M059J (cell line): ENCODE data around the gene ATP13A3. TPM values are rescaled to one million over a fixed set of nuclear protein-coding genes. Genes with fewer than 3 reads are reported as not detected.
A peak's percentile ranks its signal among the peaks of the same experiment; 100 is the strongest.

ENCODE experiments used
- DNase-seq: peaks from one replicate; pipeline ENCODE4 v3.0.0-alpha.2; 2012; ENCODE audit warnings: low read depth
- total RNA-seq: library from RNA; depleted of rRNA; stranded (reverse); fragments of >200 nt; shearing (Covaris generic); gene quantifications from 2 replicates; pipeline ENCODE4 v1.2.3, GENCODE V29; 2014

Gene ATP13A3
- total RNA-seq, 1 experiment from 2014 or later = 134 TPM

DNA sequence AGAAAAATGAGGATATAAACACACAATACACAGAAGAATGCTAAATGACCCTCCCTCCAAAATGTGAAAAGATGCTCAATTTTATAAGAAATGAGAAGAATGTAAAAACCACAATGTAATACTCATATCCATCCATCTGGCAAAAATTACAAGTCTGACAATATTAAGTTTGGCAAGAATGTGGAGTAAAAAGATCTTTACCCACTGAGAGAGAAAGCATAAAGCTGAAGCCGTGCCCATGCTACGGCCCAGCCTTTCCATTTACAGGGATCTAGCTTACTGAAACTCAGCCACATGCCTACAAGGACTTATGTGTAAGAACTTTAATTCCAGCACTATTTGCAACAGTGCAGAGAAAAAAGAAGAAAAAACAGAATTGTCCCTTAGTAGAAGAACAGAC, 42.9 kb downstream of the ATP13A3 start:
- no peak for DNase-seq

DNA sequence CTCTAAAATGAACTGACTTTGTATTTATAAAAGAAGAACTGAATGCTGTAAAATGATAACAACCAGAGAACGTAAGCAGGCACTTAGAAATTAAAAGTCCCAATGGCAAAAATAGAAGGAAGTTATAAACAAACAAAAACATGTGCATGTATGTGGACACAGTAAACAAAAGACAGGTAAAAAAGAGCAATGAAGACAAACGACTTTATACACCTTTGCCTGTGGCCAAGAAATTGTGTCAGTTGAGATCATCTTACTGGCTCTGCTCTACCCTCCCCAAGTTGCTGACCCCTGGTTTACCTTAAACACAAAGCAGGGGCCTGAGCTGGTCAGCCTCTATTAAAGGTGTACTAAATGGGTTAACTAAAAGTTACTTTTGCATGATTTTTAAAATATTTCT, 46.0 kb downstream of the ATP13A3 start:
- DNase-seq = no peak

- no peak for DNase-seq
Measured at GRCh38 chr3:194439881-194440550, 46.8 kb downstream of the ATP13A3 start.

DNA sequence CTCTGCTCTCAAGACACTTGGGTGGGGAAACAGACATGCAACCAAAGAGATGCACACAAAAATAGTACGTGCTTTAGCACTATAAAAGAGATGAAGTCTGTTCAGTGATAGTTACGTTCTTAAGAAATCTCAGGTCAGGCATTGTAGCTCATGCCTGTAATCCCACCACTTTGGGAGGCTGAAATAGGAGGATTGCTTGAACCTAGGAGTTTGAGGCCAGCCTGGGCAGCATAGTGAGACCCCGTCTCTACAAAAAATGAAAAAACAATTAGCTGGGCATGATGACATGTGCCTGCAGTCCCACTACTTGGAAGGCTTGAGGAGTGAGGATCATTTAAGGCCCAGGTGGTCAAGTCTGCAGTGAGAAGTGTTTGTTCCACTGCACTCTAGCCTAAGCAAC, 52.3 kb downstream of the ATP13A3 start:
- DNase-seq = no peak

DNA sequence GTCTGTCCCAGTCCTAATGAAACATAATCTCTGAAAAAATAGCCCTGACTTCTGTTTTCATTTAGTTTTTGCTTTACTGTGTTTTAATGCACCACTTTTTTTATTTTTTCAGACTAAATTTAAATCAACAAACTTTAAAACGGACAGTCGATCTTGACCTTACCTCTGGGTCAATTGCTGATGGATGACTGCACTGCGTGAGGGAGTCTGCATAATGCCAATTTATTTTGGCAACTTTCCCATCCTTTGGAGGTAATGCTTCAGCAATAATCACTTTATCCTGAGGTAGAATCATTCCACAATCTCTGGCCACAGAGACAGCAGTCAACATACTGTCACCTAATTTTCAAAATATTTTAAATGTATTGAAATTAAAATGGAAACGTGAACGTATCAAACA, 55.2 kb downstream of the ATP13A3 start:
- no peak for DNase-seq

- no peak for DNase-seq
Measured at GRCh38 chr3:194425399-194425798, 61.4 kb downstream of the ATP13A3 start.

- DNase-seq = no peak
Measured at GRCh38 chr3:194424953-194425352, 61.8 kb downstream of the ATP13A3 start.

- DNase-seq = no peak
Measured at GRCh38 chr3:194424373-194424772, 62.4 kb downstream of the ATP13A3 start.

DNA sequence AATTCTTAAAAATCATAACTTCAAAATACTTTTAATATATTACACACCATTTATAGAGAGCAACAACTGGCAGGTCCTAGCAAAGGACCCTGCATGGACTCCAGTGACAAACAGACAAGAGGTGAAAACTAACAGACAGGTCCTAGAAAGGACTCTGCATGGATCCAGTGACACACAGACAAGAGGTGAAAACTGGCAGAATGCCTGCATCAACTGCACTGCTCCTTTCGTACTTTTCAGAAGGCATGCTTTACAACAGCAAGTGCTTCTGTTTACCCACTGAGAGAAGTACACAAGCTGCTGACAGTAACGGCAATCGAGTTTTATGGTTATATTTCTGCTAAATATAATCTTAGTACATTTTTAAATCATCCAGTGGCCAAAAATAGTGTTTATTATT, 63.5 kb downstream of the ATP13A3 start:
- peak; percentile 28 for DNase-seq

GRCh38 chr3:194422188-194422587, 64.6 kb downstream of the ATP13A3 start:
- DNase-seq = peak; percentile 76

DNA sequence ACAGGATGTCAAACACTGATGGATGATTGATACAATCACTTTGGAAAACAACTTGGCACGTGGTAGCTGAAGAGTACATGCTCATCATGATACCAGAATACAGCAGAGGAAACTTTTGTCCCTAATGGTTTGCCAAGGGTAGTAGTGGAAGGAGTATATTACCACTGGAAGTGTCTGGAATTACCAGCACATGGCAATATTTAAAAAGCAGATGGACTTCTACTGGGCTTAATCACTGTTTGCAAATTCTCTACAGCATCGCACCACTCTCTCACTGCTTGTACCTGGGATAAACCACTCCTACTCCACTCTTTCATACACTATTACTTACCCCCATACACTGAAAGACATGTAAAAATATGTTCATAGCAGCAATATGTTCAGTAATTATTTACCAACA, 68.1 kb downstream of the ATP13A3 start:
- no peak for DNase-seq

- DNase-seq = peak; percentile 65
Measured at GRCh38 chr3:194407423-194407822, 79.4 kb downstream of the ATP13A3 start.

DNA sequence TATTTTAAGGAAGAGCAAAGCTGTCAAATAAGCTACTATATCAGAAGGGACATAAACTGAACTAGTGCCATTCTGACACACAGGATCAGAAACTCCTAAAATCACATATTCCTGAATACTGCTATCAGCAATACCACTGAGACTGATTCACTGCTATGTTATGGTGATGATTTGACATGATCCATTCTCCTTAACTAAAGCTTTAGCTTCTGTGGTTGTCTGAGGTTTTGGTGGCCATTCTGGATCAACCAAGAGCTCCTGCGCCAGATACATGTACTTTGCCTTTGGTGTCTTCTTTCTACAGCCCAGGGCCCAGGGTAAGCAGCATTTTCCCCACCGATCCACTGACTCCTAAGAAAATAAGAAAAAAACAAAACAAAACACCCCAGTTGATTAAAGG, 81.0 kb downstream of the ATP13A3 start:
- DNase-seq = no peak

- DNase-seq = peak; percentile 55
Measured at GRCh38 chr3:194404365-194405140, 82.2 kb downstream of the ATP13A3 start.

- no peak for DNase-seq
Measured at GRCh38 chr3:194401868-194402329, 84.9 kb downstream of the ATP13A3 start.

DNA sequence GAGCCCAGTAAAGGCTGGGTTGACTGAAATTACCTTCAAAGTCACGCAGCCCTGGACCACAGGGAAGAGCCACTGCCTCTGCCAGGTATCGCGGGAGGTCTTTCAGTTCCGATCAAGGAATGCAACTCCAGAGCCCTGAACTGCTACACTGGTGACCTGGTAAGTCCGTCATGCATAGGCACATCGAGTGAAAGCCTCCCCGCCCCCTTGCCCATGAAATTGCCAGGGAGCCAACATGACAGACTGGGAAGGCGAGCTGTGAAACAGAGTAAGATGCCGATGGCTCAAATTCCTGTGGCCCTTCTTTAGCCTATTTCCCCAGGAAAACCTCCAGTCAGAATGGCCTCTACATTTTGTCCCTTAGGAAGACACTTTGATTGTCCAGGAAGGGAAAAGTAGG, 85.5 kb downstream of the ATP13A3 start:
- no peak for DNase-seq

GRCh38 chr3:194399874-194400411, 86.9 kb downstream of the ATP13A3 start:
- no peak for DNase-seq

DNA sequence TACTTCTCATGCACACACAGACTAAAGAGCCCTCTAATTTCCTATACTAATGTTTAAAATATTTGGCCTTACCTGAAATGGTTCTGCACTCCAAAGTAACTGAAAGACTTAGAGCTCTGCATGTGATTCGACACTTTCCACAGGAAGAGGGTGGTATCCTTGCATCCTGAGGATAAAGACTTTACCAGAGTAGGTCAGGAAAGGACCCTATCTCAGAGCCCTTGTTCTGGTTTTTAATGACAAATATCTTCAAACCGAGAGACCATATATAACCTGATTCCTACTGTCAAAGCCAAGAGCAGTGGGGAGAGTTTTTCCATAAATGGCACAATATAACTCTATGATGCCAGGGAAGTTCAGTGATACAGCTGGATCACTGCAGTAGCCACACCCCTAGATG, 87.6 kb downstream of the ATP13A3 start, which contains the start of gene GP5:
Gene GP5 (minus strand): TSS at position 101 of the 400 bp plus-strand sequence. CDS start 984 bp downstream, outside the sequence.
- no peak for DNase-seq

GRCh38 chr3:194397757-194398312, 89.0 kb downstream of the ATP13A3 start:
- no peak for DNase-seq

DNA sequence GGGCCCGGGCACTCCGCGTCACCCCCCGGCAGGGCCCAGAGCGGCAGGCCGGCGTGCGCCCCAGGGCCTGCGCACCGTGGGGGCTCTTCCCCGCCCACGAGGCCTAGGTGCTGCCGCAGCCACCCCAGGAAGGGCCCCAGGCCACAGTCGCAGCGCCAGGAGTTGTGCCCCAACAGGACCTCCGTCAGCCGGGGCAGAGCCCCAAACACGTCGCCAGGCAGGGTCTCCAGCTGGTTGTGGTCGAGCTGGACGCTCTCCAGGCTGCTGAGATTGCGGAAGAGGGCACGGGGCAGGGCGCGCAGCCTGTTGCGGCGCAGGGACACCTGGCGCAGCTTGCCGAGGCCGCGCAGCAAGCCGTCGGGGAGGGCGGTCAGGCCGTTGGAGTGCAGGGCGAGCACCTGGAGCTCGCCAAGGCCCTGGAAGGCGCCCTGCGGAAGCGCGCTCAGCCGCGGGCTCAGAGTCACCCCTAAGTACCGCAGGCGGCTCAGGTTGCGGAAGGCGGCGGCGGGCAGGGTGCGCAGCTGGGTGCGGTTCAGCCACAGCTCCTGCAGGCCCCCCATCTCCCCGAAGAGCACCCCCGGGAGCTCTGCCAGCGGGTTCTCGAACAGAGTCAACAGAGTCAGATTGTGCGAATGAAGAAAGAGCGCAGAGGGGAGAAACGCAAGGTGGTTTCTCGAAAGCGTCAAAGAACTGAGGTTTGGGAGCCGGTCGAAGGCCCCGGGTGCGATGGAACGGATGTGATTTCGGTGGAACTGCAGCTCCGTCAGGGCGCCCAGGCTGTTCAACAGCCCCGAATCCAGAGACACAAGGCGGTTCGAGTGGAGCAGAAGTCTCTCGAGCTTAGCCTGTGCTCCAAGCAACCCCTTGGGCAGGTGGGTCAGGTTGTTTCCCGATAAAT, 89.7 kb downstream of the ATP13A3 start:
- no peak for DNase-seq

DNA sequence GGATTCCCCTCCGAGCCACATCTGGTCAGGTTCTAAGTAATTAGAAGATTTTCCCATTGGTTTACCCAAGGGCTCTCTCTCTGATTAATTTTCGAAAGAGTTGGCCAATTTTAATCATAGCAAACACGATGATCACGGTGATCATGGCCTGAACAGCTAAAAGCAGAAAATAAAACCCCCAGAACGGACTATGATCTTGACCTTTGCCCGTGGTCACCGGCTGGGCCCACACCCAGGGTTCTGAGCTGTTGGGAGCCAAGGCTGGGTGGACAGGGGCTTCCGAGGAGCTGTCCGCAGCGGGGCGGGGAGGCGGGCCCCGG, 90.3 kb downstream of the ATP13A3 start:
- no peak for DNase-seq
